Measurements from ENCODE around the gene REM2.

Gene REM2

DNA sequence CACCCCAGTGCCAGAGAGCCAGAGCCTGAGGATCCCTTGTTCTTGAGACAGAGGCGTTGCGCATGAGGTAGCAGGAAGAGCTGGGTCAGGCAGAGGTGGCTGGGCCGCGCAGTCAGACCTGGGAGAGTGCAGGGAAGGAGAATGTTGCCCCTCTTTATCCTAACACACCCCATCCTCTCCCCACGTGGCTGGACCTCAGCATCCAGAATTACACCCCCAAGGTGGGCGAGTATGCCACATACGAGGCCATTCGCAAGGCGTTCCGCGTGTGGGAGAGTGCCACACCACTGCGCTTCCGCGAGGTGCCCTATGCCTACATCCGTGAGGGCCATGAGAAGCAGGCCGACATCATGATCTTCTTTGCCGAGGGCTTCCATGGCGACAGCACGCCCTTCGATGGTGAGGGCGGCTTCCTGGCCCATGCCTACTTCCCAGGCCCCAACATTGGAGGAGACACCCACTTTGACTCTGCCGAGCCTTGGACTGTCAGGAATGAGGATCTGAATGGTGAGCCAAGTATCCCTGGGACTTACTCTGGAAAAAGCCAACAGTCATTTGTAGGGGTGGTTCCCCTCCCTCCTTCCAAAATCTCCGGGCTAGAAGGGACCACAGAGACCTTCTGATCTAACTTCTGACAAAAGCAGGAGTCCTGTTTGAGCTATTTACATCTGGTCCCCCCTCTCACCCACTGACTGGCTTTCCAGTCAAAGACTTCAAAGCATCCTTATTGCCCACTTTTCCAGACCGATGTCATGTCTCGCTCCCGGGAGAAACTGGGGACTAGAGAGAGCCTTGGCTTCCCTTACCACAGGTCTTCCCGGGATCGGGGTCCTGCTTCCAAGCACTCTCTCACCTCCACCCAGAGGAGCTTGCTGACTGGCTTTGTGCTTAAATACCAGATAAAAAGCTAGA, 40.6 kb upstream of the REM2 start:
- peaks cover 5% of the 10 kb centered on the region; the same call in 1 of the 2 replicates for H3K27me3 ChIP-seq (ENCODE audit: insufficient read depth, low read length)
- H3K9me3 ChIP-seq (ENCODE audit: insufficient read depth, low read depth, low read length), result no peaks in the 10 kb centered on the region
- H3K4me3 ChIP-seq (ENCODE audit: low read length), result no peak overlapping the region
- 93% methylated on average over 28 of the region's 28 CpGs for WGBS
- peaks cover 15% of the 10 kb centered on the region for H3K4me1 ChIP-seq (ENCODE audit: insufficient read depth, low read length)
- peaks cover 53% of the 10 kb centered on the region for H3K36me3 ChIP-seq (ENCODE audit: insufficient read depth, low read length)
- H3K9ac ChIP-seq (ENCODE audit: low read depth, low read length), result no peak overlapping the region
- no peak overlapping the region for H3K27ac ChIP-seq (ENCODE audit: low read depth, low read length)

DNA sequence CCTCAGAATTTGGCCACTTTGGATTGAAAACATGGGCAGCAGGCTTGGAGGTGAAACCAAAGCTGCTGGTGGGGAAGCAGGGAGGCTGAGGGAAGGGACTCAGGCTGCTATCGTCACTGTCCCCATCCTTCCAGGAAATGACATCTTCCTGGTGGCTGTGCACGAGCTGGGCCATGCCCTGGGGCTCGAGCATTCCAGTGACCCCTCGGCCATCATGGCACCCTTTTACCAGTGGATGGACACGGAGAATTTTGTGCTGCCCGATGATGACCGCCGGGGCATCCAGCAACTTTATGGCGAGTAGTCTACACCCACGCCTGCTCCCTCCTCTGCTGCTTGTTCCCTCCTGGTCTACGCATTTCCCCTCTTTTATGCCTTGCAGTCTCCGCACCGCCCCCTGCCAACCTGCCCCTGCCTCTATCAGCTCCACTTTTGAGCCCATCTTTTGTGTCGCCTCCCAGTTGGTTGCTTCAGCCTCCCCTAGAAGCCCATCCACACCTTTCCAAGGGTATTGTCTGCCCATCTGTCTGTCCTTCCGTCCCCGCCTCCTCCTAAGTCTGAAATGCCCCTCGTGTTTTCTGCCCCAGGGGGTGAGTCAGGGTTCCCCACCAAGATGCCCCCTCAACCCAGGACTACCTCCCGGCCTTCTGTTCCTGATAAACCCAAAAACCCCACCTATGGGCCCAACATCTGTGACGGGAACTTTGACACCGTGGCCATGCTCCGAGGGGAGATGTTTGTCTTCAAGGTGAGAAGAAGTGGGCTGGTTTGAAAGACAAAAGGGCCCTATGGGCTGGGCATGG, 39.7 kb upstream of the REM2 start:
- H3K27ac ChIP-seq (ENCODE audit: low read depth, low read length), result no peak overlapping the region
- peaks cover 53% of the 10 kb centered on the region for H3K36me3 ChIP-seq (ENCODE audit: insufficient read depth, low read length)
- peaks cover 20% of the 10 kb centered on the region for H3K4me1 ChIP-seq (ENCODE audit: insufficient read depth, low read length)
- no peaks in the 10 kb centered on the region for H3K27me3 ChIP-seq (ENCODE audit: insufficient read depth, low read length)
- H3K9me3 ChIP-seq (ENCODE audit: insufficient read depth, low read depth, low read length), result no peaks in the 10 kb centered on the region
- WGBS, result 92% methylated on average over 21 of the region's 21 CpGs
- no peak overlapping the region for H3K4me3 ChIP-seq (ENCODE audit: low read length)
- H3K9ac ChIP-seq (ENCODE audit: low read depth, low read length), result no peak overlapping the region

DNA sequence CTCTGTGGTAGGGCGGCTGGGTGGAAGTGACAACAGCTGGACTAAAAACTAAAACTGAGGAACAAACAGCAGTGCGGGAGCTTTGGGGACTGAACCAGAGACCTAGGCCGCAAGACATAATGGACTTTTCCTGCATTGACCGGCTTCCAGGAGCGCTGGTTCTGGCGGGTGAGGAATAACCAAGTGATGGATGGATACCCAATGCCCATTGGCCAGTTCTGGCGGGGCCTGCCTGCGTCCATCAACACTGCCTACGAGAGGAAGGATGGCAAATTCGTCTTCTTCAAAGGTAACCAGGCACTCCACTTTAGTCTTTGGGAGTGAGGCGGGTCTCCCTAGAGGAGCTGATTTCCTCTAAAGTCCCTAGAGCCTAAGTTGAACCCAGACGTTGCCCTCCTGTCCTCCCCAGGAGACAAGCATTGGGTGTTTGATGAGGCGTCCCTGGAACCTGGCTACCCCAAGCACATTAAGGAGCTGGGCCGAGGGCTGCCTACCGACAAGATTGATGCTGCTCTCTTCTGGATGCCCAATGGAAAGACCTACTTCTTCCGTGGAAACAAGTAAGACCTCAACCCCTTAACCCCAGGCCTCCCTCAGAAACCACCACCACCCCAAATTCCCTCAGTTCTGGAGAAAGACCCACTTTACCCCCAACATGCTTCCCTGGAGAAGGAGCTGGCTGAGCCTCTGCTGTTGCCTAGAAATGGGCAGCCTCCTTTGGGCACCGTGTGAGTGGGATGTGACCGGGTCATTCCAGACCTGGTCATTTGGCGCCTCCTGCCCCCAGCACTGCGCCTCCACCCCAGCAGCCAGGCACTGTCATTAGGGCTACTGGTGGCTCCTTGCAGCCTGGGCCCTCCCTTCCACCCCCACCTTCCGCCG, 38.6 kb upstream of the REM2 start:
- H3K27me3 ChIP-seq (ENCODE audit: insufficient read depth, low read length), result no peaks in the 10 kb centered on the region
- WGBS, result 94% methylated on average over 22 of the region's 22 CpGs
- peaks cover 20% of the 10 kb centered on the region for H3K4me1 ChIP-seq (ENCODE audit: insufficient read depth, low read length)
- H3K9ac ChIP-seq (ENCODE audit: low read depth, low read length), result no peak overlapping the region
- no peaks in the 10 kb centered on the region for H3K9me3 ChIP-seq (ENCODE audit: insufficient read depth, low read depth, low read length)
- H3K36me3 ChIP-seq (ENCODE audit: insufficient read depth, low read length), result peaks cover 53% of the 10 kb centered on the region
- H3K4me3 ChIP-seq (ENCODE audit: low read length), result no peak overlapping the region
- H3K27ac ChIP-seq (ENCODE audit: low read depth, low read length), result no peak overlapping the region

DNA sequence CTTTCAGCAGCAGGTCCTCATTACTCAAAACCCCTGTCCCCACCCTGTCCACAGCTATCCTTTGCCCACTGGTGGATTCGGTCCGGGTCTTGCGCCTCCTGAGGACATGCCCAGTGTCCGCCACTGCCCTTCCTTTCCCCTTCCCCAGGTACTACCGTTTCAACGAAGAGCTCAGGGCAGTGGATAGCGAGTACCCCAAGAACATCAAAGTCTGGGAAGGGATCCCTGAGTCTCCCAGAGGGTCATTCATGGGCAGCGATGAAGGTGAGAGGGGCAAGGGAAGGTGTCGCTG, 38.0 kb upstream of the REM2 start:
- no peaks in the 10 kb centered on the region for H3K9me3 ChIP-seq (ENCODE audit: insufficient read depth, low read depth, low read length)
- H3K4me1 ChIP-seq (ENCODE audit: insufficient read depth, low read length), result peaks cover 19% of the 10 kb centered on the region
- H3K27me3 ChIP-seq (ENCODE audit: insufficient read depth, low read length), result no peaks in the 10 kb centered on the region
- H3K4me3 ChIP-seq (ENCODE audit: low read length), result no peak overlapping the region
- H3K27ac ChIP-seq (ENCODE audit: low read depth, low read length), result no peak overlapping the region
- H3K9ac ChIP-seq (ENCODE audit: low read depth, low read length), result no peak overlapping the region
- H3K36me3 ChIP-seq (ENCODE audit: insufficient read depth, low read length), result peaks cover 53% of the 10 kb centered on the region
- 95% methylated on average over 9 of the region's 9 CpGs for WGBS

DNA sequence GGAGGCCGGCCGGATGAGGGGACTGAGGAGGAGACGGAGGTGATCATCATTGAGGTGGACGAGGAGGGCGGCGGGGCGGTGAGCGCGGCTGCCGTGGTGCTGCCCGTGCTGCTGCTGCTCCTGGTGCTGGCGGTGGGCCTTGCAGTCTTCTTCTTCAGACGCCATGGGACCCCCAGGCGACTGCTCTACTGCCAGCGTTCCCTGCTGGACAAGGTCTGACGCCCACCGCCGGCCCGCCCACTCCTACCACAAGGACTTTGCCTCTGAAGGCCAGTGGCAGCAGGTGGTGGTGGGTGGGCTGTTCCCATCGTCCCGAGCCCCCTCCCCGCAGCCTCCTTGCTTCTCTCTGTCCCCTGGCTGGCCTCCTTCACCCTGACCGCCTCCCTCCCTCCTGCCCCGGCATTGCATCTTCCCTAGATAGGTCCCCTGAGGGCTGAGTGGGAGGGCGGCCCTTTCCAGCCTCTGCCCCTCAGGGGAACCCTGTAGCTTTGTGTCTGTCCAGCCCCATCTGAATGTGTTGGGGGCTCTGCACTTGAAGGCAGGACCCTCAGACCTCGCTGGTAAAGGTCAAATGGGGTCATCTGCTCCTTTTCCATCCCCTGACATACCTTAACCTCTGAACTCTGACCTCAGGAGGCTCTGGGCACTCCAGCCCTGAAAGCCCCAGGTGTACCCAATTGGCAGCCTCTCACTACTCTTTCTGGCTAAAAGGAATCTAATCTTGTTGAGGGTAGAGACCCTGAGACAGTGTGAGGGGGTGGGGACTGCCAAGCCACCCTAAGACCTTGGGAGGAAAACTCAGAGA, 37.0 kb upstream of the REM2 start:
- Histone ChIP-seq H3K27ac (ENCODE audit: low read depth, low read length) (no peak overlapping the region), H3K9me3 (ENCODE audit: insufficient read depth, low read depth, low read length) (no peaks in the 10 kb centered on the region), H3K9ac (ENCODE audit: low read depth, low read length) (no peak overlapping the region), H3K27me3 (ENCODE audit: insufficient read depth, low read length) (no peaks in the 10 kb centered on the region), H3K4me3 (ENCODE audit: low read length) (no peak overlapping the region), H3K4me1 (ENCODE audit: insufficient read depth, low read length) (peaks cover 19% of the 10 kb centered on the region), H3K36me3 (ENCODE audit: insufficient read depth, low read length) (peaks cover 52% of the 10 kb centered on the region)
- WGBS, result 92% methylated on average over 25 of the region's 26 CpGs

DNA sequence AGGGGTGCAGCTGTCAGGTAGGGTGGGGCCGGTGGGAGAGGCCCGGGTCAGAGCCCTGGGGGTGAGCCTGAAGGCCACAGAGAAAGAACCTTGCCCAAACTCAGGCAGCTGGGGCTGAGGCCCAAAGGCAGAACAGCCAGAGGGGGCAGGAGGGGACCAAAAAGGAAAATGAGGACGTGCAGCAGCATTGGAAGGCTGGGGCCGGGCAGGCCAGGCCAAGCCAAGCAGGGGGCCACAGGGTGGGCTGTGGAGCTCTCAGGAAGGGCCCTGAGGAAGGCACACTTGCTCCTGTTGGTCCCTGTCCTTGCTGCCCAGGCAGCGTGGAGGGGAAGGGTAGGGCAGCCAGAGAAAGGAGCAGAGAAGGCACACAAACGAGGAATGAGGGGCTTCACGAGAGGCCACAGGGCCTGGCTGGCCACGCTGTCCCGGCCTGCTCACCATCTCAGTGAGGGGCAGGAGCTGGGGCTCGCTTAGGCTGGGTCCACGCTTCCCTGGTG, 36.2 kb upstream of the REM2 start:
- peaks cover 19% of the 10 kb centered on the region for H3K4me1 ChIP-seq (ENCODE audit: insufficient read depth, low read length)
- no peaks in the 10 kb centered on the region for H3K9me3 ChIP-seq (ENCODE audit: insufficient read depth, low read depth, low read length)
- WGBS, result 84% methylated on average over 11 of the region's 11 CpGs
- H3K9ac ChIP-seq (ENCODE audit: low read depth, low read length), result no peak overlapping the region
- H3K27me3 ChIP-seq (ENCODE audit: insufficient read depth, low read length), result no peaks in the 10 kb centered on the region
- H3K27ac ChIP-seq (ENCODE audit: low read depth, low read length), result no peak overlapping the region
- H3K36me3 ChIP-seq (ENCODE audit: insufficient read depth, low read length), result peaks cover 43% of the 10 kb centered on the region
- no peak overlapping the region for H3K4me3 ChIP-seq (ENCODE audit: low read length)

DNA sequence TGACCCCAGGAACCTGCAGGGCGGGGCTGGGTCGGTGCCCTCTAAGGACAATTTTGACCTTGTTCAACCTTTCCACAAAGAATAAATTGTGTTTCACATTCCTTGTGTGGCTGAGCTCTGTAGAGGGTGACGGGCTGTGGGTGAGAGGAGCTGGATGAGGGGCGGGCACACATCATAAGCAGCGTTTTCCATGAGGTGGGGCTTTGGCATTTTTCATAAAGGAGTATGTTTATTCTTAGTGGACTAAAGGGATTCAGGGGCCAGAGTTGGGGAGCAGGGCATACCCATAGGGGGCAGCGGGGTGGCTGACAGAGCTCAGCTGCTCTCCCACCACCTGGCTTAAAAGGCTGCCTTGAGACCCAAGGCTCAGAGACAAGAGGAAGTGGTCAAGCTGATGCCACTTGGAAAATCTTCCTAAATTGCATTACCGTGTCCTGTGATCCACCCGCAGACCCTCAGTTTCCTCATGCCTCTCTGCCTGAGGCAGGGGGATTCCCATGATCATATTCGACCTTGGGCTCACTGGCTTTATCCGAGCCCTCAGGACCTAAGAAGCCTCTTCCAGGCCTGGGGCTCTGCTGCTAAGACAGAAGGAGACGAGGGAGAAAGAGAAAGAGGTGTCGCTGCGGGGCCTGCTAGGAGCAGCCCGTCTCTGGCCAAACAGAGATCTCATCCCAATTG, 35.2 kb upstream of the REM2 start:
- H3K27ac ChIP-seq (ENCODE audit: low read depth, low read length), result 0 out of 2 replicates have a peak overlapping the region, but pooled peaks have one; percentile 16
- H3K9ac ChIP-seq (ENCODE audit: low read depth, low read length), result no peak overlapping the region
- peaks cover 22% of the 10 kb centered on the region for H3K4me1 ChIP-seq (ENCODE audit: insufficient read depth, low read length)
- no peaks in the 10 kb centered on the region for H3K27me3 ChIP-seq (ENCODE audit: insufficient read depth, low read length)
- H3K4me3 ChIP-seq (ENCODE audit: low read length), result no peak overlapping the region
- H3K36me3 ChIP-seq (ENCODE audit: insufficient read depth, low read length), result peaks cover 34% of the 10 kb centered on the region
- 77% methylated on average over 14 of the region's 14 CpGs for WGBS
- no peaks in the 10 kb centered on the region for H3K9me3 ChIP-seq (ENCODE audit: insufficient read depth, low read depth, low read length)

DNA sequence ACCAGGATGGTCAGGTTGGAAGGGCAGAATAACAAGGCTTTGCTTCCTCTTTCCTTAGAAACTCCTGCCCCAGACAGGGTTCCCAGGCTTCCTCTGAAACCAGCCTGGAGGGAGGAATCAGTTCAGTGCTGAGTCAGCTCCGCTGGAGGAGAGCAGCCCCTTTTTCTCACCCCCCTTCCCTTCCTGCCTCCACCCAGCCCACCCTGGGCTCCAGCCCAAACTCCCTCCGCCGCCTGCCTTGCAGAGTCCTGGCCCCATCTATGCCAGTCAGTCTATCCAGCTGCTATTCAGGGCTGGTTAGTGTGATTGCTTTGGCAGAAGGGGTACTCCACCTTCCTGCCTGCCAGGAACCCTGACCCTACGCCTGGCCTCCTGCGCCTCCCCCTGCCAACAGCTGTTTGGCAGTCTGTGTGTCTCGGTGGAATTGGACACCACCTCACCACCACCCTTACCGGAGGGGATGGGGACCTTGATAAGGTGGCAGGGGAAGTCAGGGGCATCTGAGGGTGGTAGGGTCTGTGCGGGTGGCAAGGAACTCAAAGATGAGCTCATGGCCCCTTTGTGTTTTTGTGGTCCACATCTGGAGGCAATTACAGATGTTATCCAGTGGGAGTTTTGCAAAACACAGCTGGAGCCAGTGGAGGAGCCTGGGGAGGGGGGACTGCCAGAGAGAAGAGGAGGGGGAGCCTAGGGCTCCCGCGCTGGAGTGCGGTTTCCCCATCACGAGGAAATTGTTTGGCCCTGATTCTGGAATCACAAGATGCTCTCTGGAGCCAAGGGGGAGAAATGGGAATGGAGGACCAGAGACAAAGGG, 34.5 kb upstream of the REM2 start:
- no peak overlapping the region for H3K4me3 ChIP-seq (ENCODE audit: low read length)
- H3K9me3 ChIP-seq (ENCODE audit: insufficient read depth, low read depth, low read length), result no peaks in the 10 kb centered on the region
- H3K36me3 ChIP-seq (ENCODE audit: insufficient read depth, low read length), result peaks cover 27% of the 10 kb centered on the region
- 0 out of 2 replicates have a peak overlapping the region, but pooled peaks have one; percentile 16 for H3K27ac ChIP-seq (ENCODE audit: low read depth, low read length)
- no peaks in the 10 kb centered on the region for H3K27me3 ChIP-seq (ENCODE audit: insufficient read depth, low read length)
- 0 out of 2 replicates have a peak overlapping the region, but pooled peaks have one; percentile 0 for H3K9ac ChIP-seq (ENCODE audit: low read depth, low read length)
- 67% methylated on average over 11 of the region's 12 CpGs for WGBS
- peaks cover 24% of the 10 kb centered on the region for H3K4me1 ChIP-seq (ENCODE audit: insufficient read depth, low read length)

DNA sequence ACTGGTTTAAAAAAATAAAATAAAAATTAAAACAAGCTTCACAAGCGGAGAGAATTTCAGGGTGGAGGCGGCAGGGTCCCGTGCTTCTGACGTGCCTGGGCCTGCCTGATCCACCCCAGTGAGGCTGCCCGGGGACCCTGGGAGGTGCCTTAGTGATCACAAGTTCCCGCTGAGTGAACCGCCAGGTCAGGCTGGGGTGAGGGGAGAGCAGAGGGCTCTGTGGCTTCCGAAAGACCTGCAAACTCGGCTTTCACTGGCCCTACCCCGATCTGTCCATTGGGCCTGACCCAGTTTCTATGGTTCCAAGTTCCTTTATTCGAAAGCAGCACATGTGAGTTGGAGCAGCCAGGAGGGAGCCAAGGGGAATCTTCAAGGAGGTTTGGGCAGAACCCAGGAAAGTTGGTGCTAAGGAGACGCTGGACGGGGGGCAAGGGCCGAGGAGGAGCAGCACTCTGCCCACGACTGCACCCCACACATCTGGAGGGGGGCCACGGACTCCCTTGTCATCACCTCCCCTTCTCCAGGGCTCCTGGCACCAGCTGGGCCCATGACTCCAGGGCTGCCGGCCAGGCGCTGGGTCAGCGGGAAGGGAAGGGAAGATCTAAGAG, 33.7 kb upstream of the REM2 start:
- peaks cover 24% of the 10 kb centered on the region for H3K4me1 ChIP-seq (ENCODE audit: insufficient read depth, low read length)
- no peaks in the 10 kb centered on the region for H3K9me3 ChIP-seq (ENCODE audit: insufficient read depth, low read depth, low read length)
- WGBS, result 78% methylated on average over 16 of the region's 19 CpGs
- H3K27me3 ChIP-seq (ENCODE audit: insufficient read depth, low read length), result no peaks in the 10 kb centered on the region
- H3K36me3 ChIP-seq (ENCODE audit: insufficient read depth, low read length), result peaks cover 20% of the 10 kb centered on the region
- H3K4me3 ChIP-seq (ENCODE audit: low read length), result no peak overlapping the region
- no peak overlapping the region for H3K9ac ChIP-seq (ENCODE audit: low read depth, low read length)
- H3K27ac ChIP-seq (ENCODE audit: low read depth, low read length), result no peak overlapping the region

Measured in HUES64 (cell line).